NCI-H526 treated with DMSO at 0.1 percent for 48 hours (cell line): ENCODE measurements around the gene ACOT4.
"Not testable (repeated sequence)": the region's sequence is repeated elsewhere in the genome, so short reads cannot be mapped to it uniquely, and the experiment has no call there.

Experiments used
- DNase-seq: peaks from one replicate; lab custom pipeline; 2025; lab: John Stamatoyannopoulos, UW

ACOT4 gene, protein sequence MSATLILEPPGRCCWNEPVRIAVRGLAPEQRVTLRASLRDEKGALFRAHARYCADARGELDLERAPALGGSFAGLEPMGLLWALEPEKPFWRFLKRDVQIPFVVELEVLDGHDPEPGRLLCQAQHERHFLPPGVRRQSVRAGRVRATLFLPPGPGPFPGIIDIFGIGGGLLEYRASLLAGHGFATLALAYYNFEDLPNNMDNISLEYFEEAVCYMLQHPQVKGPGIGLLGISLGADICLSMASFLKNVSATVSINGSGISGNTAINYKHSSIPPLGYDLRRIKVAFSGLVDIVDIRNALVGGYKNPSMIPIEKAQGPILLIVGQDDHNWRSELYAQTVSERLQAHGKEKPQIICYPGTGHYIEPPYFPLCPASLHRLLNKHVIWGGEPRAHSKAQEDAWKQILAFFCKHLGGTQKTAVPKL

DNA sequence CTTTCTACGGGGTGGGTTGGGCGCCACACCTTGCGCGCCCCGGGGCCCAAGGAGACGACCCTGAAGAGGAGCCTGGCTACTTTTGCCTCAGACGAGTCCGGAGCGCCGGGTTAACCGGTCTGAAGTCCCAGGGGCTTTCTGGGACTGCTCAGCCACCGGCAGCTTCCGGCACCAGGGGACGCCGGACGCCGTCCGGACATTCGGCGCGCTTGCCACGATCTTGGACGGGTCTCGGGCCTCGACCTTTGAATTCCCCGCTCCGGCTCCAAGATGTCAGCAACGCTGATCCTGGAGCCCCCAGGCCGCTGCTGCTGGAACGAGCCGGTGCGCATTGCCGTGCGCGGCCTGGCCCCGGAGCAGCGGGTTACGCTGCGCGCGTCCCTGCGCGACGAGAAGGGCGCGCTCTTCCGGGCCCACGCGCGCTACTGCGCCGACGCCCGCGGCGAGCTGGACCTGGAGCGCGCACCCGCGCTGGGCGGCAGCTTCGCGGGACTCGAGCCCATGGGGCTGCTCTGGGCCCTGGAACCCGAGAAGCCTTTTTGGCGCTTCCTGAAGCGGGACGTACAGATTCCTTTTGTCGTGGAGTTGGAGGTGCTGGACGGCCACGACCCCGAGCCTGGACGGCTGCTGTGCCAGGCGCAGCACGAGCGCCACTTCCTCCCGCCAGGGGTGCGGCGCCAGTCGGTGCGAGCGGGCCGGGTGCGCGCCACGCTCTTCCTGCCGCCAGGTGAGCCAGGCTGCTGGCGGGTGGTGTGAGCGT lies at the start of gene ACOT4:
Gene ACOT4, plus strand, starts transcription at position 184 of the 760 bp plus-strand sequence. Its CDS starts 87 bp downstream, at position 271.
- peak; percentile 24 for DNase-seq

DNA sequence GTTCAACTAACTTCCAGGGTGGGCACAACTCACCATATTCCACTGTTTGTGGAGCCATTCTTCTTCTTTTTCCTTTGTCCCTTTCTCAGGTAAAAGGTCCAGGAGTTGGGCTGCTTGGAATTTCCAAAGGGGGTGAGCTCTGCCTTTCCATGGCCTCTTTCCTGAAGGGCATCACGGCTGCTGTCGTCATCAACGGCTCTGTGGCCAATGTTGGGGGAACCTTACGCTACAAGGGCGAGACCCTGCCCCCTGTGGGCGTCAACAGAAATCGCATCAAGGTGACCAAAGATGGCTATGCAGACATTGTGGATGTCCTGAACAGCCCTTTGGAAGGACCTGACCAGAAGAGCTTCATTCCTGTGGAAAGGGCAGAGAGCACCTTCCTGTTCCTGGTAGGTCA lies 48.7 kb upstream of the ACOT4 start:
- DNase-seq: not testable (repeated sequence)

DNA sequence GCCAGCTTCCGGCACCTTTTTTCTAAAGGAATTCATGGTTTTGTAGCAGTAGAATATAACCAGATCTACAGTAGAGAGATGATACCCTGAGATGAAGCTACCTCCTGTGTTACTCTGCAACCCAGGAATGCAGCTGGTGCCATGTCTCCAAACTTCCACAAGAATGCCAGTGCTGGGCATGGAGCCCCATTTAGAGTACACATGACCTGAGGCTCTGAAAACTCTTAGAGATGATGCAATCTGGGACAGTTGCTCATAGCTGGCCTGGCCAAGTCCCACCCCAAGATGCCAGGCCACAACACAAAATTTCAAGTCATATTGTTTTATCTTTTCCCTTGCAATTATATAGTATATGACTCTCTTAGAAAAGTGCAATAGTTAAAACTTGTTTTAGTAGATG lies 46.3 kb upstream of the ACOT4 start:
- not testable (repeated sequence) for DNase-seq

DNA sequence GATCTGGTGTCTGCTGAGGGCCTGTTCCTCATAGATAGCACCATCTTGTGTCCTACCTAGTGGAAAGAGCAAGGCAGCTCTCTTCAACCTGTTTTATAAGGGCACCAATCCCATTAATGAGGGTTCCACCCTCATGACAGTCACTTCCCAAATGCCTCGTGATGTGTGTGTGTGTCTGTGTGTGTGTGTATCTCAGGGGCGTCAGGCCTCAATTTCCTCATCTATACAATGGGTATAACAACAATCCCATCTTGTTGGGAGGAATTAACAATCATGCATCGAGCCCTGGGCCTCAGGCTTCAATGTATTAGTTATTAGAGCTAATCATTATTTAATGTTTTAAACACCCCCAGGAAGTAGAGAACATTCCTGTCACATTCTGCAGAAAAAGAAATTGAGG lies 42.6 kb upstream of the ACOT4 start:
- DNase-seq: not testable (repeated sequence)

DNA sequence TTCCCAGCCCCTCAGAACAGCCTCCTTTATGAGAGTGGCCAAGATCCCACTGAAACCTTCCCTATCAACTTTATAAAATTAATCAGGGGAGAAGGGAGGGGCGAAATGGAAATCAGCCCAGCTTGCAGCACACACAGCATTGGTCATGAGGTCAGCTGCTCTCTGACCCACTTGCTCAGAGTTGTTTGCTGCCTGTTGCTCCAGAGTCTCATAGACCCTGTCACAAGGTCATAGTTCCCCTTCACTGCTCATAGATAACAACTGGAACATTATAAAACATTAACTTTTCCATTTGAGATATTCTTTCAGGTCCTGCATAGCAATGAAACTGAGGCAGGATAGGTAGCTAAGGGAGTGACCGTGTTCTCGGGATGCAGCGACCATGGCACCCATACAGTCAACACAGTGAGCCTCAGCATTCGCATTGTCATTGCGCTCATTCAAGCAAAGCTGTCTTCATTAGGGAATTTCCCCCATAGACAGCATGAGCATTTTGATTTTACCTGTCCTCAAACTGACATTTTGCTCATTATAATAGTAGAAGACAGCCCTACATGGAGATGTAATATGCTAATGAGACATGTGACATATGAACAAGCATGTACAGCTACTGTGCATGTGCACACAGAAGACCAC lies 41.7 kb upstream of the ACOT4 start:
- DNase-seq: not testable (repeated sequence)

DNA sequence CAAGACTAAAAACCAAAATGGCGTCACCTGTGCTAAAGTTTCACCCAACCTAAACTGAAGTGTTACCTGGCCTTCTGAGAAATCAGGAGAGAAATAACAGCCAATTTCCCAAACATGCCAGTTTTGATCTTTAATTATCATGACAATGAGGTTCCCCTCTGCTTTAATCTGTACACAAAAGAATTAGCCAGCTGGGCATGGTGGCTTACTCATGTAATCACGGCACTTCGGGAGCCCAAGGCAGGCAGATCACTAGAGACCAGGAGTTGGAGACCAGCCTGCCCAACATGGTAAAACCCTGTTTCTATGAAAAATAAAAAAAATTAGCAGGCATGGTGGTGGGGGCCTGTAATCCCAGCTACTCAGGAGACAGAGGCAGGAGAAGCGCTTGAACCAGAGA lies 37.8 kb upstream of the ACOT4 start:
- no peak for DNase-seq

DNA sequence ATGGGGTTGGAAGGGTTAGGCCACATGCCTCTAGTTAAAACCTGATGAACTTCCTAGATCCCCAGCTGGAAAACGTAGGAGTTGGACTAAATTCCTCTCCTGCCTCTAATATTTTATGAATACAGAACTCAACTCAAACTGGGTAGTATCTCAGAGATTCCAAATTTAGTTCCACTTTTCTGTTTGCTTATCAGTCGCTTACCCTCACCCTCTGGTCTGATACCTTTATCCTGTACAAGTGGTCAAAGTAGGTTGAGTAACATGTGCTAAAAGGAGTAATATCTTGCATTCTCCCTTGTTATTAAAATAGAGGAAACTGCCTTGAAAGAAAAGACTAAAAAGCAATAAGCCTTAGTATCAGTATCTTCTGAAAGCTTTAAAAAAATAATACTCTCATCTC lies 34.5 kb upstream of the ACOT4 start:
- DNase-seq: not testable (repeated sequence)

DNA sequence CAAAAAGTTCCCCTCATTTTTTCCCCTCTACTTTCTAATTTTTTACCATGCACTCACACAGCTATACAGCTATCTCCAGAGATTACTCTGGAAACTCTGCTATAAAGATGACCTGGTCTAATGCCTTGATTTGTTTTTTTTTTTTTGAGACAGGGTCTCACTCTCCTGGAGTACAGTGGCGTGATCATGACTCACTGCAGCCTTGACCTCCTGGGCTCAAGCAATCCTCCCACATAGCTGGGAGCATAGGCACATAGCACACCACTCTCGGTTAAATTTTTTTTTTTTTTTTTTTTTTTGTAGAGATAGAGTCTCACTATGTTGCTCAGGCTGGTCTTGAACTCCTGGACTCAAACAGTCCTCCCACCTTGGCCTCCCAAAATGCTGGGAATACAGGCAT lies 33.4 kb upstream of the ACOT4 start:
- DNase-seq: not testable (repeated sequence)

DNA sequence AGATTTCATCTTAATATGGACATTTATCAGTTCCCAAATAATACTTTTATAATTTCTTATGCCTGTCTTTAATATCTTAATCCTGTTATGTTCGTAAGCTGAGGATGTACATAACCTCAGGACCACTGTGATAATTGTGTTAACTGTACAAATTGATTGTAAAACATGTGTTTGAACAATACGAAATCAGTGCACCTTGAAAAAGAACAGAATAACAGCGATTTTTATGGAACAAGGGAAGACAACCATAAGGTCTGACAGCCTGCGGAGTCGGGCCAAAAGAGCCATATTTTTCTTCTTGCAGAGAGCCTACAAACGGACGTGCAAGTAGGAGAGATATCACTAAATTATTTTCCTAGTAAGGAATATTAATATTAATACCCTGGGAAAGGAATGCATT lies 29.4 kb upstream of the ACOT4 start:
- DNase-seq: not testable (repeated sequence)

DNA sequence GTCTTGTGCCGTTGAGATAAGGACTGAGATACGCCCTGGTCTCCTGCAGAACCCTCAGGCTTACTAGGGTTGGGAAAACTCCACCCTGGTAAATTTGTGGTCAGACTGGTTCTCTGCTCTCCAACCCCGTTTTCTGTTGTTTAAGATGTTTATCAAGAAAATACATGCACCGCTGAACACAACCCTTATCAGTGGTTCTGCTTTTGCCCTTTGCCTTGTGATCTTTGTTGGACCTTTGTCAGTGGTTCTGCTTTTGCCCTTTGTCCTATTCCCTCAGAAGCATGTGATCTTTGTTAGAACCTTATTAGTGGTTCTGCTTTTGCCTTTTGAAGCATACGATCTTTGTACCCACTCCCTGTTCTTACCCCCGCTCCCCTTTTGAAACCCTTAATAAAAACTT lies 29.0 kb upstream of the ACOT4 start:
- DNase-seq: not testable (repeated sequence)

DNA sequence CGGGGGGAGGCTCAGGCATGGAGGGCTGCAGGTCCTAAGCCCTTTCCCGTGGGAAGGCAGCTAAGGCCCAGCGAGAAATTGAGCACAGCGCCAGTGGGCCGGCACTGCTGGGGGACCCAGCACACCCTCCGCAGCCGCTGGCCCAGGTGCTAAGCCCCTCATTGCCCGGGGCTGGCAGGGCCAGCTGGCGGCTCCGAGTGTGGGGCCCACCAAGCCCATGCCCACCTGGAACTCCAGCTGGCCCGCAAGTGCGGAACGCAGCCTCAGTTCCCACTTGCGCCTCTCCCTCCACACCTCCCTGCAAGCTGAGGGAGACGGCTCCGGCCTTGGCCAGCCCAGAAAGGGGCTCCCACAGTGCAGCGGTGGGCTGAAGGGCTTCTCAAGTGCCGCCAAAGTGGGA lies 25.2 kb upstream of the ACOT4 start:
- DNase-seq: not testable (repeated sequence)

DNA sequence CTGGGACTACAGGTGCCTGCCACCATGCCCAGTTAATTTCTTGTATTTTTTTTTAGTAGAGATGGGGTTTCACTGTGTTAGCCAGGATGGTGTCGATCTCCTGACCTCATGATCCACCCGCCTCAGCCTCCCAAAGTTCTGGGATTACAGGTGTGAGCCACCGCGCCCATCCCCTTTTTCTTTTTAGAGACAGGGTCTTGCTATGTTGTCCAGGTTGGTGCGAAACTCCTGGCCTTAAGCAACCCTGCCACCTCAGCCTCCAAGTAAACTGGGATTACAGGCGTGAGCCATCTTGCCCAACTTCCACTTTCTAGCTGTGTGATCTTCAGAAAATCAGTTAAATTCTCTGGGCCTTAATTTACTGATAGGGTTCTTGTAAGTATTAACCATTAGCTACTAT lies 24.7 kb upstream of the ACOT4 start:
- not testable (repeated sequence) for DNase-seq

DNA sequence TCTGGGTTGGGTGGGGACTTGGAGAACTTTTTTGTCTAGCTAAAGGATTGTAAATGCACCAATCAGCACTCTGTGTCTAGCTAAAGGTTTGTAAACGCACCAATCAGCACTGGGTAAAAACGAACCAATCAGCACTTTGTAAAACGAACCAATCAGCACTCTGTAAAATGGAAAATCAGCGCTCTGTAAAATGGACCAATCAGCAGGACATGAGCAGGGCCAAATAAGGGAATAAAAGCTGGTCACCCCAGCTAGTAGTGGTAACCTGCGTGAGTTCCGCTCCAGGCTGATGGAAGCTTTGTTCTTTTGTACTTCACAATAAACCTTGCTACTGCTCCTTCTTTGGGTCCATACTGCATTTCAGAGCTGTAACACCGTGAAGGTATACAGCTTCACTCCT lies 24.3 kb upstream of the ACOT4 start:
- DNase-seq: no peak

DNA sequence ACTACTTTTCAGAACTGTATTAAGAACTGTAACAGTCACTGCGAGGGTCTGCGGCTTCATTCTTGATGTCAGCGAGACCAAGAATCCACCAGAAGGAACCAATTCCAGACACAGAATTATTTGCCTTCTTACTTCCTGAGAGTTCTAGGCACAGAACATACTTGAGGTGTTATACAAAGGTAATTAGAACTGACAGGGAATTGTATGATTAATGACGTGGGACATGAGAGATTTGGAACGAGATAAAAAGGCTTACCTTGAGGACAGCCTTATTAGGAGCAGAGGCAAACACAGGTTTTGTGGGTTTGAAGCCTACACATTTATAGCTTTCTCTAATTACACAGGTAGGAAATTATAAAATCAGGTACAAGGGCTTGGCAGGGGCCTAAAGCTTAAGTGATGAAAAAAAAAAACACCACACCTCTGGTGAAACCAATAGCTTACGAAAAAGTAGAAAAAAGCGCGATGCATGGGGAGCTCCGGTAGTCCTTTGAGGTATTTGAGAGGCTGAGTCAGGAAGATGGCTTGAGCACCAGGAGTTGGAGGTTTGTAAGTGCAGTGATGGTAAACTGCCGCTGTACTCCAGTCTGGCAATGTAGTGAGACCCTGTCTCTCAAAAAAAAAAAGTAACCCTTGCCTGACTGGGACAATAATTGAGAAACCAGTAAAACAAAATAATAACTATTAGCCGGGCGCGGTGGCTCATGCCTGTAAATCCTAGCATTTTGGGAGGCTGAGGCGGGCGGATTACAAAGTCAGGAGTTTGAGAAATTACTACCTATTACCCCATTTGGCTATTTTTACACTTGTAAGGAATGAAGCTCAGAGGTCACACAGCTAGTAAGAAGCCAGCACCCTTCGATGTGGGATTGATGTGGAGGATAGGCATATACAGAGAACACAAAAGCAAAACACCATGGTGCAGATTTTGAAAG lies 23.5 kb upstream of the ACOT4 start:
- peak; percentile 32 for DNase-seq

DNA sequence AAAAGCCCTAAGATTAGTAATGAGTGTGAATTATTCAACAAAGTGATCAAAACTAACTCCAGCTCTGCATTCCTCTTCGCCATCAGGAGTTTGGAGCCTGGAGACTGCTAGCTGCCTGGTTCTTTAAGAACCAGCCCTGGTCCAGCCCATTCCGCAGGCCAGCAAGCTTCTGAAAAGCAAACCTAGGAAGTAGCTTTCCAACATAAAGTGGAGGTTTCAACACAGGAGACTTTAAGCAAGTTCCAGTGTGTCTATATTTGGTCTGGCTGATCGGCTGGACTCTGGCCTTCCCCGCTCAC lies 22.8 kb upstream of the ACOT4 start:
- DNase-seq: peak; percentile 59

DNA sequence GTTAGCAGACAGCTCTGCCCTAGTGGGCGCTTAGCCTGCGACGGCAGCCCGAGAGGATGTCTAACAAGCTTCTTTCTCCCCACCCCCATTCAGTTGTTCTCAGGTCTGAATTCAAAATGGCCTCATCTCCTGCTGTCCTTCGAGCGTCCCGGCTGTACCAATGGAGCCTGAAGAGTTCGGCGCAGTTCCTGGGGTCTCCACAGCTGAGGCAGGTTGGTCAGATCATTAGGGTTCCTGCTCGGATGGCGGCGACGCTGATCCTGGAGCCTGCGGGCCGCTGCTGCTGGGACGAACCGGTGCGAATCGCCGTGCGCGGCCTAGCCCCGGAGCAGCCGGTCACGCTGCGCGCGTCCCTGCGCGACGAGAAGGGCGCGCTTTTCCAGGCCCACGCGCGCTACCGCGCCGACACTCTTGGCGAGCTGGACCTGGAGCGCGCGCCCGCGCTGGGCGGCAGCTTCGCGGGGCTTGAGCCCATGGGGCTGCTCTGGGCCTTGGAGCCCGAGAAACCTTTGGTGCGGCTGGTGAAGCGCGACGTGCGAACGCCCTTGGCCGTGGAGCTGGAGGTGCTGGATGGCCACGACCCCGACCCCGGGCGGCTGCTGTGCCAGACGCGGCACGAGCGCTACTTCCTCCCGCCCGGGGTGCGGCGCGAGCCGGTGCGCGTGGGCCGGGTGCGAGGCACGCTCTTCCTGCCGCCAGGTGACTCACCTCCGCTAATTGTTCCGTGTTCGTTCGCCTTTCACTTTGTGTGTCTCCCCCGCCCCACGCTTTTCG lies 22.3 kb upstream of the ACOT4 start, which contains the start of gene ACOT2:
Gene ACOT2, plus strand, starts transcription at position 29 of the 774 bp plus-strand sequence. Its CDS starts 28 bp downstream, at position 57.
- DNase-seq: peak; percentile 62

DNA sequence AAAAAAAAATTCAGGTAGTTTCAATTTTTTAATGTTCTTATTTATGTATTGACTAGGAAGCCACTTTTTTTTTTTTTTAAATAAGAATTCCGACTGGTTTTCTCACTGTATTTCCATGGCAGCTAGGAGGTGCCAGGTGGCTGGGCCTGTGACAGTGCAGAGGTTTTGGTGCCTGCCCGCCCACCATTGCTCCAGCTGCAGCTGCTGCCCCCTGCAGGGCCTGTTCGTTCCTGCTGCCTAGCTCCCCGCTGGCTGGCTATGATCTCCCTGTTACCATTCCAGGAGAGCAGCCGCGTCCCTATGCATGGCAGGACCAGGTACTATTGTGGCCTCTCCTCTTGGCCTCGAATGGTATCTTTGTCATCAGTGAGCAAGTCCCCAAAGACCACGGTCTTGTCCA lies 20.8 kb upstream of the ACOT4 start:
- peak; percentile 28 for DNase-seq

DNA sequence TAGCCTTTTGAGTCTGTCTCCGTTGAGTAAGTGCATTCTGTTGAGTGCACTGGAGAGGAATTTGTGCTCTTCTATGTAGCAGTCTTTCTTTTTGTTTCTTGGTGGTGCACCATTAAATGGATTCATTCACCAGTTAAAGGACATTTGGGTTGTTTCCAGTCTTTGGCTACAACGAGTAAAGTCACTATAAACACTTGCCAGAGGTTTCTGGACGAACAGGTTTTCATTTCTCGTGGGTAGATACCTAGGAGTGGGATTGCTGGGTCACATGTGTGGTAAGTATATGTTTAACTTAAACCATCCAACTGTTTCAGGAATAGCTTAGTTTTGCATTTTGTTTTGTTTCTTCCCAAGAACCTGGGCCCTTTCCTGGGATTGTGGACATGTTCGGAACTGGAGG lies 18.6 kb upstream of the ACOT4 start:
- DNase-seq: not testable (repeated sequence)

DNA sequence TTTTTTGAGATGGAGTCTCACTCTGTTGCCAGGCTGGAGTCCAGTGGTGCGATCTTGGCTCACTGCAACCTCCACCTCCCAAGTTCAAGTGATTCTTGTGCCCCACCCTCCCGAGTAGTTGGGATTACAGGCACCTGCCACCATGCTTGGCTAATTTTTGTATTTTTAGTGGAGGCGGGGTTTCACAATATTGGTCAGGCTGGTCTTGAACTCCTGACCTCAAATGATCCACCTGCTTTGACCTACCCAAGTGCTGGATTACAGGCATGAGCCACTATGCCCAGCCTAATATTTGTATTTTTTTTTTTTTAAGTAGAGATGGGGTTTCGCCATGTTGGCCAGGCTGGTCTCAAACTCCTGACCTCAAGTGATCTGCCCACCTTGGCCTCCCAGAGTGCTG lies 17.9 kb upstream of the ACOT4 start:
- DNase-seq: not testable (repeated sequence)

DNA sequence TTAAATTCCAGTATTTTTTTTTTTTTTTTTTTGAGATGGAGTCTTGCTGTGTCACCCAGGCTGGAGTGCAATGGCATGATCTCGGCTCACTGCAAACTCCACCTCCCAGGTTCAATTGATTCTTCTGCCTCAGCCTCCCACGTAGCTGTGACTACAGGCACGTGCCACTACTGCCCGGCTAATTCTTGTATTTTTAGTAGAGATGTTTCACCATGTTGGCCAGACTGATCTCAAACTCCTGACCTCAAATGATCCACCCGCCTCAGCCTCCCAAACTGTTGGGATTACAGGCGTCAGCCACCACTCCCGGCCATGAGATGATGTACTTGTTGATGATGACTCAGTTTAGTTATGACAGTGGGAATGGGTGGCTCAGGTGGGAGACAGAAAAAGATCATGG lies 17.4 kb upstream of the ACOT4 start:
- not testable (repeated sequence) for DNase-seq

DNA sequence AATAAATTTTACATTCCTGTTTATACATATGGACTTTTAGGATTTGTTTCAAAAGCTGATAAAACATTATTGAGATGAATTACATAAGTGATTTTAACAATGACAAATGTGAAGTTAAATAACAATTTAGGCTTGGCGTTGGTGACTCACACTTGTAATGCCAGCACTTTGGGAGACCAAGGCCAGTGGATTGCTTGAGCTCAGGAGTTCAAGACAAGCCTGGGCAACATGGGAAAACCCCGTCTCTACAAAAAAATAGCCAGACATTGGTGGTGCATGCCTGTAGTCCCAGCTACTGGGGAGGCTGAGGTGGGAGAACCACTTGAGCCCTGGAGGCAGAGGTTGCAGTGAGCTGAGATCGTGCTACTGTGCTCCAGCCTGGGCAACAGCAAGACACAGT lies 15.3 kb upstream of the ACOT4 start:
- DNase-seq: no peak
